KOPT-K1 (cell line): ENCODE measurements around the gene RPL22L1.
"Not testable (repeated sequence)": the region's sequence is repeated elsewhere in the genome, so short reads cannot be mapped to it uniquely, and the experiment has no call there.

ENCODE experiments used
- H3K27ac ChIP-seq: fragments of 200-600 bp; sonication (generic); 2 replicates; pipeline ENCODE4 v1.5.1; 2016; ENCODE audit warnings: antibody characterized with exemption, mild to moderate bottlenecking, low read depth, low read length; ENCODE audit not compliant: poor library complexity, severe bottlenecking
- H3K36me3 ChIP-seq: fragments of 200-600 bp; sonication (generic); 2 replicates; pipeline ENCODE4 v1.5.1; 2017; ENCODE audit warnings: antibody characterized with exemption, mild to moderate bottlenecking, low read length, moderate library complexity; ENCODE audit not compliant: insufficient read depth
- H3K9me3 ChIP-seq: fragments of 200-600 bp; sonication (generic); 2 replicates; pipeline ENCODE4 v1.5.1; 2017; ENCODE audit warnings: antibody characterized with exemption, low read length, mild to moderate bottlenecking; ENCODE audit not compliant: insufficient read depth, poor library complexity, severe bottlenecking

Gene RPL22L1

DNA sequence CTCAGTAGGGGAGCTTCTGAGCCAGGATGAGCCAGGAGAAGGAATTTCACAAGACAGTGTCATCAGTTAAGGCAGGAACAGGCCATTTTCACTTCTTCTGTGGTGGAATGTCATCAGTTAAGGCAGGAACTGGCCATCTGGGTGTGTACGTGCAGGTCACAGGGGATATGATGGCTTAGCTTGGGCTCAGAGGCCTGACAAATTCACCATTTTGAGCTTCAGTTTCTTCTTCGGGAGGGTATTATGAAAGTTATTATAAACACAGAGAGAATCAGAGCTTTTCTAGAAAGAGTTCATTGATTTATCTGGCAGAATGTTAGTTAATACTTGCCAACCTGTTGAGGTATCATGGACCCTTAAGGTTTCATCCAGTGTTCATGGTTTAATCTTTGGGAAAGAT, 46.4 kb downstream of the RPL22L1 start:
- H3K27ac ChIP-seq, H3K36me3 ChIP-seq, H3K9me3 ChIP-seq: not testable (repeated sequence)

GRCh38 chr3:170818325-170818724, 51.7 kb downstream of the RPL22L1 start:
- H3K36me3 ChIP-seq, H3K9me3 ChIP-seq, H3K27ac ChIP-seq: not testable (repeated sequence)

DNA sequence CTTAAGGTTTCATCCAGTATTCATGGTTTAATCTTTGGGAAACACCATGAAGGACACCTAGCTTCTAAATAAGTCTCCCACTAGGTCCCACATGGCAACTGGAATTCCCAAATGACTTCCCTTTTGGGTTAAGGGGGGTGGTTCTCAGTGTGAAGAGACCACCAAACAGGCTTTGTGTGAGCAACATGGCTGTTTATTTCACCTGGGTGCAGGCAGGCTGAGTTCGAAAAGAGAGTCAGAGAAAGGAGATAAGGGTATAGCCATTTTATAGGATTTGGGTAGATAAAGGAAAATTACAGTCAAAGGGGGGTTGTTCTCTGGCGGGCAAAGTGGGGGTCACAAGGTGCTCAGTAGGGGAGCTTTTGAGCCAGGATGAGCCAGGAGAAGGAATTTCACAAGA, 52.5 kb downstream of the RPL22L1 start:
- H3K27ac ChIP-seq, H3K36me3 ChIP-seq, H3K9me3 ChIP-seq: not testable (repeated sequence)

DNA sequence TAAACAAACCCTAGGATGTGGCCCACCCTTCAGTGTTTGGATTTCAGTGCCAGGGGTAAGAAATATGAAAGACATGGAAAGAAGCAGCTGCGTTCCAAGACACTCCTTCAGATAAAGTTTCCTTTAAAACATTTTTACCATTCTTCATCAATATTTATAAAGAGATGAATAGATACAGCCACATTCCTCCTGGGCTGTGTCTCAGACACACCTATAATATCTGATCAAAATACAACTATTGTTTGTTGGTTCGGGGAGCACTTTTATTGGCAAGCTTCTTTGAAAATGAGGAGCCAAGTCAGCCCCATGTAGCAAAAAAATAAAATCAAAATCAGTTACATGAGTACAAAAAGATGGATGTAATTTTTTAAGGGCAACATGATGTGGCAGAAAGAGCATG, 53.2 kb downstream of the RPL22L1 start:
- Histone ChIP-seq H3K36me3 (no peaks in the 10 kb centered on the region), H3K9me3 (no peaks in the 10 kb centered on the region), H3K27ac (no peak overlapping the region)

DNA sequence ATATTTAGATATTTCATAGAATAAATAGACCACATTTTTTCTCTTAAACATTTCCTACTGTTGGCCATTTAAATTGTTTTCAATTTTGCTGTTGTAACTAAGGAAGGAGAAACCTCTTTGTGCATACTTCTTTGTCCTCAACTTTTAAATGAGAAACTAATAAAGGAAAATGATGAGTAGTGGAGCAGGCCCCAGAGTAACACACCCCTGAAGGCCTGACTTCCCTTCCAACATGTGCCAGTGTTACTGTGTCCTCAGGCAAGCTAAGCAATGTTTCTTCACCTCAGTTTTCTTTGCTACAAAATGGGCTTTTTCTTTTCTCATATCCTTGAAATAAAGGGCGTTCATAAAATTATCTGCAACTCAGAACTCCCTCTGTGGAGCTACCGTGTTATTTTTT, 53.7 kb downstream of the RPL22L1 start:
- Histone ChIP-seq H3K27ac (no peak overlapping the region), H3K36me3 (no peaks in the 10 kb centered on the region), H3K9me3 (no peaks in the 10 kb centered on the region)

DNA sequence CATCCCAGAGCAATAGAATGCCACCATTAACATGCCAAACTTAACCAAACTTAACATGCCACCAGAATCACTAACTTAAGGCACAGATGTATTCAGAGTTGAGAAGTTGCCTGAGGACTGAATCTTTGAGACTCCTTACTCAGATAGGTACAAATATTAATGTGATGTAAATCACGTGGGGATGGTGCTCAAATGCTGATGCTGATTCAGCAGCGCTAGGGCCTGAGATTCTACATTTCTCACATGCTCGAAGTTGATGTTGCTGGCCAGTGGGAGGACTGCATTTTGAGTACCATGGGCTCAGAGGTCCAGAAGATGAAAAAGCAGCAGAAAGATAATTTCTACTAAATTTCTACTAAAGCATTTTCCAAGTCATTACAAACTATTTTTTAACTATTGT, 54.1 kb downstream of the RPL22L1 start:
- Histone ChIP-seq H3K27ac (no peak overlapping the region), H3K9me3 (no peaks in the 10 kb centered on the region), H3K36me3 (no peaks in the 10 kb centered on the region)

DNA sequence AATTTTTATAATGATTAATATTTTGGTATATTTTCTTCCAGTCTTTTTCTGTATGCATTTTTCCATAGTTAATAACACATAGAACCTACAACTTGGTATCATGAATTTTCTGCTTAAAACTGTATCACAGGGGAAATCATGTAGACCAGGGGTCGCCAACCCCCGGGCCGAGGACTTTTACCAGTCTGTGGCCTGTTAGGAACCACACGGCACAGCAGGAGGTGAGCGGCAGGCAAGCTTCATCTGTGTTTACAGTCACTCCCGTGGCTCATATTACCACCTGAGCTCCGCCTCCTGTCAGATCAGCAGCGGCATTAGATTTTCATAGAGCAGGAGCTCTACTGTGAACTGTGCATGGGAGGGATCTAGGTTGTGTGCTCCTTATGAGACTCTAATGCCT, 54.7 kb downstream of the RPL22L1 start:
- no peaks in the 10 kb centered on the region for H3K9me3 ChIP-seq
- H3K36me3 ChIP-seq, result no peaks in the 10 kb centered on the region
- H3K27ac ChIP-seq, result no peak overlapping the region
